Ecto neural progenitor cell (in vitro differentiated cells): ENCODE measurements around the gene MME.

ENCODE experiments used
- DNase-seq: peaks from one replicate; pipeline ENCODE4 v3.0.0-alpha.2; 2018; ENCODE audit warnings: low spot score

MME gene

DNA sequence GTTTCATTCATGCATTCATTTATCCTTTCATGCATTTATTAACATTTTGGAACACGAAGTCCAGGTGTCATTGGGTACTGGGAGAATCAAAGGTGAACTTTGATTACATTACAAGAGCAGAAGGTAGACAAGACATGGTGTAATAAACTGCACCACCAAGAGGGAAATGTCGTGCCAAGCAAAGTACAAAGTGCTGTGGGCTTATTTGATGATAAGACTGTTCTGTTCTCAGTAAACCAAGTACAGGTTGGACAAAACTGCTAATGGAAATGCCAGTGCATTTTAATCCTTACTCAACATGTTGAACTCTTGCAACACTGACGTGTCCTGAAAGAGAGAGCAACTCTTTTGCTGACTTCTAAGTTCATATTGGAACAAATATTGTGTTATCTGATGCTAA is 69.4 kb downstream of the MME start:
- no peak for DNase-seq

GRCh38 chr3:155153242-155154186 is 73.4 kb downstream of the MME start:
- DNase-seq = no peak

DNA sequence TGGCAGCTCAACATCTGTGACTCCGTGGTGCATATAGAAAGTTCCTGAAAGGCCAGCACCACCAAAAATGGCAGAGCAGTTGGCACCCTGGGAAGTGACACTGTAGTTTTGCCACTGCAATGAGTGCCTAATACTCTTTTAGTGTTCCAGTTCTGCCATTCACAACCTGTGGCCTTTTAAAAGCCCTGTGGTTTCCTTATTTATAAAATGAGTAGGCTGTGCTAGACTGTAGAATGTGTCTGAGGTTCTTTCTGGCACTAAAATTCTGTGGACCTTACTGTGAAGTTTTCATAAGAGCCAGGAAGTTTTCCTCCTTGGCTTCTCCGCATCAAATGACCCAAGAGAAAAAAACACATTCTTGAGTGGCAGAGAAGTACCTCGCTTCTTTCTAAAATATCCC is 74.1 kb downstream of the MME start:
- DNase-seq = no peak

- no peak for DNase-seq
Measured at GRCh38 chr3:155158346-155159037, 78.4 kb downstream of the MME start.

GRCh38 chr3:155159301-155159700 is 79.2 kb downstream of the MME start:
- DNase-seq = no peak

DNA sequence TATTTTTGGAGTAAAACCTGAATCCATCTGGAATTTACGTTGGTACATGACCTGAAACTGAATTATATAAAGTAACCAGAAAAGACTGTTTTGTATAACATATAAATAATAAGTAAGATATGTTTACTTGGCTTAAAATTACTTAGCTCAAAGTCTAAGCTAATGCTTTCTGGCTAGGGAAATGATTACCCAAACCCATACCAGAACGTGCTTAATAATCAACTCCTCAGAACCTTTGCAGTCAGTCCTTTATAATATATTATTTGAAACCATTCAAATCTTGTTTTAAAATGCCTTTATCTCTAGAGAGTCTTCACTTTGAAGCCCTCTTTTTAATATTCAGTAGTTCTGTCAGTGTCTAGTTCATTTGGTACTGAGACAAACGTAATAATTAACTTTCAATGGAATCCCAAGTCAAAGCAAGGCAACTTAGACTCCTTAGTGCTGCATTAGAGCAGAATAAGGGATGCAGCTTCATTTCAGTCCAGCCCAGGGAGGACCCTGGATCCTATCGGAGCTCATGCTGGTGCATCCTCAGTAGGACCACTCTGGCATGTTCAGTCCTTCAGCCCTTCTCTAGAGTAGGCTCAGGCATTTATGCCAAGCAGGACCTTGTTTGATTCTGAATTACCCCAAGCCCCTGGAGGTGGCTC is 81.6 kb downstream of the MME start:
- no peak for DNase-seq

GRCh38 chr3:155164306-155164705 is 84.2 kb downstream of the MME start:
- DNase-seq = no peak

DNA sequence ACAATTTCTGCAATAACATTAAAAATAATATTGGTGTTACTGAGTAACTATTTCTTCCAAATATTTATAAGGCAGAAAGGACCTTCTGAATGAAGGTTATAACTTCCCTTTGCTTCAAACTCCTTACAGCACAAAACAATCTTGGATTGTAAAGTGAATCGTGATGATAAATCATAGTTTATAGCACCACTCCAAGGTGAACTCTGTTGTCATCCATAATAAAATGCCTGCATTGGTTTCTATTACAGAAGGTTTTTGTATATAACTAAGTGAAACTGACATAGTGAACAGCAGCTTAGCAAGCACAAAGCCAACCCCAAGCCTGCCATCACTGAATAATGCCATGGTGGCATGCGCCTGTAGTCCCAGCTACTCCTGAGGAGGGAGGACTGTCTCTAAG is 86.3 kb downstream of the MME start:
- no peak for DNase-seq

DNA sequence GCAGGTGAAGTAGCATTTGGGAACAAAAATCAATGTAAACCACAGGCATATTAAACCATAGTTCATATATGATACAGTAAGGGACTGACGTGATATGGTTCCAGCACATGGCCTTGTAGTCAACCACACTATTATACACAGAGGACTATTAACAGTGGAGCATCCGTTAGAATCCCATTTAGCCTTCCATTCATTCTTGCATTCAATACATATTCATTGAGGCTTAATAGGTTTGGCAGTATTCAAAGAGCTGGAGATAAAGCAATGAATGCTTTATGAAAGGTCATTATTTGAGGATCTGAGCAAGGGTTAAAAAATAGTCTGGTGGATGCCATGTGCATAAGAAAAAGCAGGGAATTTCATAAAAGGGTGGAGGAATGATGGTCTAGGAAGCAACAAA is 89.1 kb downstream of the MME start:
- DNase-seq = no peak

DNA sequence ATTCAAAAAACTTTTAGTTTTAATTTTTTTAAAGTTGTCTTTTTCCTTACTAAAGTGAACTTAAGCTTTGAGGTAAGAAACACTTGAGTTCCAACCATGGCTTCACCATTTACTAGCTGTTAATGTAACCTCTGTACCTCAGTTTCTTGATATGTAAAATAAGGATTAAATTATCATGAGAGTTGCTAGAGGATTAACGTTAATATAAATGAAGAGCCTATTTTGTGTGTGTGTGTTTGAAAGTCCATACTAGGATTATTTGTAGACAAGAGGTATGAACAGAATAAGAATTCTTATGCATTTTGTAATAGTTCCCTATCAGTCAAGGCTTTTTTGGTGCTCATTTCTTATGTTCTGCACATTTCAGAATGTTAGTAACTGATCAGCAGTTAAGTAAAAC is 93.7 kb downstream of the MME start:
- no peak for DNase-seq

DNA sequence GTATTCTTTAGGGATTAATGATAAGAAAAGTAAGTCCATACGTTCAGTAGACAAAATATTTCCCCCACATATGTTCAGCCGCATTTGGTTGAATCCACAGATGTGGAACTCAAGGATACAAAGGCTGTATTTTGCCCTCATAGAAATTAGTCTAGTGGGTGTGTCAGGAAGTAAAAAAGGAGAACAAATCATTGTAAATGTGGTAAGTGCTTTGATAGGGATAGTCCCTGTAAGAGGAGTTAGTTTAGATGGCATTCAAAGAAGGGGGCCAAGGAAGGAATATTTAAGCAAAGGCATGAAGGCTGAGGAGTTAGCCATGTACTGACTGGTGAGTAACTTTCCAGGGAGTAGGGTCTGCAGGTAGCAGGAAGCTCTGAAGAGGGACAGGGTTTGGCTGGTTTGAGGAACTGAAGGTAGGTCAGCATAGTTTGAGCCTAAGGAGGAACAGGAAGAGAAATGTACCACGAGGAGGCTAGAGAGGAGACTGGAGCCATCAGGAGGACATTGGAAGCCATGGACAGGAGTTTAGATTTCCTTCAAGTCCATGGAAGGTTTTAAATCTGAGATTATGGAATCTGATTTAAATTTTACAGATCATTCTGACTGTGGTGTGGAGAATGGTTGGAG is 98.8 kb downstream of the MME start:
- DNase-seq = no peak

- DNase-seq = no peak
Measured at GRCh38 chr3:155179437-155179827, 99.3 kb downstream of the MME start.

GRCh38 chr3:155179966-155180757 is 100.0 kb downstream of the MME start:
- DNase-seq = no peak

DNA sequence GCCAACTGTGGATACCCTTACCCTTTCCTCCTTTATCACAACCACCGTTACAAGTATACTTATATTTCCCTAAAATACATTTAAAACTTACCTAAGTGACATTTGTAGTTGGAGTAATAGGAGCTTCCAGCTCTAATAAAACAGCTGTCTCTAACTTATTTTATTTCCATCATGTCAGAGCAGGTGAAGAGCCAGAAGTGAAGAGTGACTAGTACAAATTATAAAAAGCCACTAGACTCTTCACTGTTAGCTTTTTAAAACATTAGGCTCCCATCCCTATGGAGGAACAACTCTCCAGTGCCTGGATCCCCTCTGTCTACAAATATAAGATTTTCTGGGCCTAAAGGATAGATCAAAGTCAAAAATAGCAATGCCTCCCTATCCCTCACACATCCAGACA is 102.3 kb downstream of the MME start:
- no peak for DNase-seq

DNA sequence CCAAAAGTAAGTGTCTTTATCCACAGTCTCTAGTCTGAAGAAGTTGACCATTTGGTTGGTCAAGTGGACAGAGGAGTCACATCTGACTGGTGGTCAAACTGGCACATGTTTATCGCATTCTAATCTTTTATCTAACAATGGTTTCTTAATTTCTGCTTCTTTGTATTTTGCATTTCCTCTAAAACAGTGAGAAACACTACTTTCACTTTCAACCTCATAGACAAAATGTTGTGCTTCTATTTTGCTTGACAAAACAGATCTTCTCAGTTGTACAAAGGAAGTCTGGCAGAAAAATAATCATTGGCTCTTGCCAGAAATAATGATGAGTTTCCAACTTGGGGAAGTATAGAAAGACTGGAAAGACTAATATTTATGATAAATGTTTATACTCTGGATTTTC is 103.9 kb downstream of the MME start:
- no peak for DNase-seq

- DNase-seq = no peak
Measured at GRCh38 chr3:155185631-155186071, 105.5 kb downstream of the MME start.

DNA sequence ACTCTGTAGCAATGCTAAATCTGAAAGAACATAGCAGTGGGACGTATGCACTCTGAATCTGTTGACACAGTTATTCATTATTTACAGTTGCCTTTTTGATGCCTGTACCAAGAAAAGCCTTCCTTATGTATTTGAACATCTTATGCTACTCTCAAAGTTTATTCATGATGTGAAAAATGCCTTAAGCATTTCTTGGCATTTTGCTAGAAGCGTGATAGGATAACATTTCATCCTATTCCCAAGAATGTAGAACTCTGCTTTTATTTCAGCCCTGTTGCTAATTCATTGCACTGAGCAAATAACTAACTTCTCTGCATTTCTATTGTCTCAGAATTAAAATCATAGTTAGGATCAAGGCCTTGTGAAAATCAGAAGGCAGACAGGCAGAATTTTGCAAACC is 107.9 kb downstream of the MME start:
- no peak for DNase-seq

DNA sequence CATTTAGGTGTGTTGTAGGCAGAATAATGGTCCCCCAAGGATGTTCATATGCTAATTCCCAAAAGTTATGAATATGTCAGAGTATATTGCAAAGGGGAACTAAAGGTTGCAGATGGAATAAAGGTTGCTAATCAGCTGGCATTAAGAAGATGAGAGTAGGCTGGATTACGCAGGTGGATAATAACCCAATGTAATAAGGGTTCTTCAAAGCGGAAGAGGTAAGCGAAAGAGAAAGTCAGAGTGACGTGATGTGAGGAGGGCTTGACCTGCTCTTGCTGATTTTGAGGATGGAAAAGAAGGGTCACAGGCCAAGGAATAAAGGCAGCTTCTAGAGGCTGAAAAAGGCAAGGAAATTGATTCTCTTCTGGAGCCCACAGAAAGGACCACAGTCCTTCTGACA is 109.4 kb downstream of the MME start:
- DNase-seq = no peak

DNA sequence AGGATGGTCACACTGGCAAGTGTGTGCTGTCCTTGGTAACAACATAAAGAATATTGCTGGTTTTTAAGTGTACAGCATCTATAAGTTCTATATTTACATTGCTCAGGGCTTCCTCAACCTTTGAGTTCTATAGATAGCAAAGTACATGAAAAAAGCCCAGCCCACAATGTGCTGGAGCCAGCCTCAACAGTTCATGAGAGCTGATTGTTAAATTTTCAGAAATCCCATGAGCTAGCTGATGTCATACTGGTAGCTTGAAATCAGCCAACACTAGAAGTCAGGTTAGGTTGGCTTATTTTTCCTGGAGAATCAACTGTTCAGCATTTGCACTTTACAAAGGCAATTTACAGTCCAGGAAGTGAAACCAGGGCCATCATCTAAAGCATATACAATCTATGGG is 110.6 kb downstream of the MME start:
- DNase-seq = no peak

- DNase-seq = no peak
Measured at GRCh38 chr3:155192957-155193746, 113.0 kb downstream of the MME start.

DNA sequence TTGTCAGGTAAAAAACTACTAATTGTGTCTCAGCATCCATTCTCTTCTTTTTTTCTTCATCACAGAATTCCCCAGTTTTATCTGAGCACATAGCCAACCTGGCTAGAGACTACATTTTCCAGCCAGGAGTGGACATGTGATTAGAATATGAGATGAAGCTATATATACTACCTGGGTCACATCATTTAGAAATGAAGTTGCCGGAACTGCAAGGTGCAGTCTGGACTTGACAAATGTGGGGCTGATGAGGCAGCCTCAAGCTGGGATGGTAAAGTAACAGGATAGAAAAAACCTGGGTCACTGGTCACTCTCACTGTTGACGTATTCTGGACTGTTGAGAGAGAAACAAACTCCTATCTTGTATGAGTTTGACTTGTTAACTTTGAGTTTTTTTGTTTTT is 113.7 kb downstream of the MME start:
- no peak for DNase-seq
